Prostate gland (tissue), 2 donors: ENCODE results near the gene PSMA7.

ENCODE experiments used
- POLR2A ChIP-seq: fragments of 450-650 bp; IDR thresholded peaks from one replicate; pipeline ENCODE4 v1.6.1; 2016; ENCODE audit warnings: antibody characterized with exemption, mild to moderate bottlenecking
- TF ChIP-seq, protein P1 (sequence below), 4 experiments: fragments of 200-600 bp in 2 of 4; fragments of 450-650 bp in 2 of 4; sonication (generic) in 2 of 4; IDR thresholded peaks; 1 replicate in 3 of 4; 2 replicates in 1 of 4; pipeline ENCODE4 v1.5.1; 2016 to 2019; ENCODE audit warnings: antibody characterized with exemption in 4 of 4, mild to moderate bottlenecking in 2 of 4, moderate library complexity in 2 of 4

DNA sequence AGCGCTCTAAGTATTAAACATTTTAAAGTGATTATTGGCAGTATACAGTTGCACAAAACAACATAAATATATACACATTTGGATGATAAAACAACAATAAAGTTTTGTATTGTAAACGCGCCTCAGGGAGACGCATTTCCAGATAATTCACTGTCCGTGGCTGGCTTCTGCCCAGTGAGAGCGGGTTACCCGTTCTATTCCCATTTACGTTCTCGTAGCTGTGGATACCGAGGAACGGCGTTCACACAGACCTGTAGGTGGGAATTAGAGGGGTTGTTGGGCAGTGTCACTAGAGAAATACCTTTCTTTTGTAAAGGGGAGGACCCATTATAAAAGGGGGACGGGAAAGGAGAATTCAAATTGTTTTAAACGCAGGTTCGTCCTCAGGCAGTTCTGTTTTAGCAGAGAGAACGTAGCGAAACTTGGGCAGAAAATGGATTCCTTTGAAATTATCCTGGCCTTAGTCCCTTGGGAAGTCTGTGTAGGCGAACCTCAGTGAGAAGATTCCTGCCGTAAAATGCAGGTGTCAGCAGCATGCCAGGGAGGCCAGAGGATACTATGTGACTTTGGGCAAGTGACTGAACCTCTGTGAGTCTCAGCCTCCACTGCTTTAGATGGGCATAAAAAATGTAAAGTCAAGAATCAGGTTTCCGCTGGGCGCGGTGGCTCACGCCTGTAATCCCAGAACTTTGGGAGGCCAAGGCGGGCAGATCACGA is 40.4 kb upstream of the PSMA7 start:
- TF ChIP-seq, protein P1, sequence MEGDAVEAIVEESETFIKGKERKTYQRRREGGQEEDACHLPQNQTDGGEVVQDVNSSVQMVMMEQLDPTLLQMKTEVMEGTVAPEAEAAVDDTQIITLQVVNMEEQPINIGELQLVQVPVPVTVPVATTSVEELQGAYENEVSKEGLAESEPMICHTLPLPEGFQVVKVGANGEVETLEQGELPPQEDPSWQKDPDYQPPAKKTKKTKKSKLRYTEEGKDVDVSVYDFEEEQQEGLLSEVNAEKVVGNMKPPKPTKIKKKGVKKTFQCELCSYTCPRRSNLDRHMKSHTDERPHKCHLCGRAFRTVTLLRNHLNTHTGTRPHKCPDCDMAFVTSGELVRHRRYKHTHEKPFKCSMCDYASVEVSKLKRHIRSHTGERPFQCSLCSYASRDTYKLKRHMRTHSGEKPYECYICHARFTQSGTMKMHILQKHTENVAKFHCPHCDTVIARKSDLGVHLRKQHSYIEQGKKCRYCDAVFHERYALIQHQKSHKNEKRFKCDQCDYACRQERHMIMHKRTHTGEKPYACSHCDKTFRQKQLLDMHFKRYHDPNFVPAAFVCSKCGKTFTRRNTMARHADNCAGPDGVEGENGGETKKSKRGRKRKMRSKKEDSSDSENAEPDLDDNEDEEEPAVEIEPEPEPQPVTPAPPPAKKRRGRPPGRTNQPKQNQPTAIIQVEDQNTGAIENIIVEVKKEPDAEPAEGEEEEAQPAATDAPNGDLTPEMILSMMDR (IDR thresholded peaks at IDR 0.05) = no peak
- no peak for TF ChIP-seq POLR2A
